ENCODE results near the gene C16orf54.
"Not testable (repeated sequence)": the region's sequence is repeated elsewhere in the genome, so short reads cannot be mapped to it uniquely, and the experiment has no call there.

The C16orf54 gene

DNA sequence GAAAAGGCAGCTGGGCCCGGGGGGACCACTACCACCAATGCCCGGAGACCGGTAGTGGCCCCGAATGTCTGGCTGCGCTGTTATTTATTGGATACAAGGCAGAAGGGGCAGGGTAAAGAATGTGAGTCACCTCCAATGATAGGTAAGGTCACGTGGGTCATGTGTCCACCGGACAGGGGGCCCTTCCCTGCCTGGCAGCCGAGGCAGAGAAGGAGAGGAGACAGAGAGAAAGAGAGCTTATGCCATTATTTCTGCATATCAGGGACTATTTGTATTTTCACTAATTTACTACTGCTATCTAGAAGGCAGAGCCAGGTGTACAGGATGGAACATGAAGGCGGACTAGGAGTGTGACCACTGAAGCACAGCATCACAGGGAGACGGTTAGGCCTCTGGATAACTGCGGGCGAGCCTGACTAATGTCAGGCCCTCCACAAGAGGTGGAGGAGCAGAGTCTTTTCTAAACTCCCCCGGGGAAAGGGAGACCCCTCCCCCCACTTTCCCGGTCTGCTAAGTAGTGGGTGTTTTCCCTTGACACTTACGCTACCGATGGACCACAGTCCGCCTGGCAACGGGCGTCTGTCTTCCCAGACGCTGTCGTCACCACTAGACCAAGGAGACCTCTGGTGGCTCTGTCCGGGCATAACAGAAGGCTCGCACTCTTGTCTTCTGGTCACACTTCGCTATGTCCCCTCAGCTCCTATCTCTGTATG is 24.5 kb downstream of the C16orf54 start:
- H3K36me3 ChIP-seq (replicated peaks); H3K27ac ChIP-seq; H3K27me3 ChIP-seq (replicated peaks); in situ Hi-C loops (cut with HindIII; ENCODE audit: low pct_ligation_motif_present, low sequenced_read_pairs); H3K4me3 ChIP-seq (ENCODE audit: low read depth, low read length): not testable (repeated sequence)
- peak; percentile 72 for DNase-seq
- TF ChIP-seq, protein P1, sequence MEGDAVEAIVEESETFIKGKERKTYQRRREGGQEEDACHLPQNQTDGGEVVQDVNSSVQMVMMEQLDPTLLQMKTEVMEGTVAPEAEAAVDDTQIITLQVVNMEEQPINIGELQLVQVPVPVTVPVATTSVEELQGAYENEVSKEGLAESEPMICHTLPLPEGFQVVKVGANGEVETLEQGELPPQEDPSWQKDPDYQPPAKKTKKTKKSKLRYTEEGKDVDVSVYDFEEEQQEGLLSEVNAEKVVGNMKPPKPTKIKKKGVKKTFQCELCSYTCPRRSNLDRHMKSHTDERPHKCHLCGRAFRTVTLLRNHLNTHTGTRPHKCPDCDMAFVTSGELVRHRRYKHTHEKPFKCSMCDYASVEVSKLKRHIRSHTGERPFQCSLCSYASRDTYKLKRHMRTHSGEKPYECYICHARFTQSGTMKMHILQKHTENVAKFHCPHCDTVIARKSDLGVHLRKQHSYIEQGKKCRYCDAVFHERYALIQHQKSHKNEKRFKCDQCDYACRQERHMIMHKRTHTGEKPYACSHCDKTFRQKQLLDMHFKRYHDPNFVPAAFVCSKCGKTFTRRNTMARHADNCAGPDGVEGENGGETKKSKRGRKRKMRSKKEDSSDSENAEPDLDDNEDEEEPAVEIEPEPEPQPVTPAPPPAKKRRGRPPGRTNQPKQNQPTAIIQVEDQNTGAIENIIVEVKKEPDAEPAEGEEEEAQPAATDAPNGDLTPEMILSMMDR (IDR thresholded peaks at IDR 0.05; ENCODE audit: low read depth, low read length, missing control alignments) = peak; percentile 73

- Histone ChIP-seq H3K36me3 (replicated peaks) (no peaks in the 10 kb centered on the region), H3K27me3 (replicated peaks) (no peaks in the 10 kb centered on the region), H3K27ac (no peak overlapping the region), H3K4me3 (ENCODE audit: low read depth, low read length) (no peak overlapping the region)
- no peak for DNase-seq
- in situ Hi-C loops (cut with HindIII; ENCODE audit: low pct_ligation_motif_present, low sequenced_read_pairs) = no loop called here
- TF ChIP-seq, protein P1 (IDR thresholded peaks at IDR 0.05; ENCODE audit: low read depth, low read length, missing control alignments) = no peak
These were observed 25.1 kb downstream of the C16orf54 start for GRCh38 chr16:29720703-29721102.

- Histone ChIP-seq H3K27ac (no peak overlapping the region), H3K27me3 (replicated peaks) (no peaks in the 10 kb centered on the region), H3K4me3 (ENCODE audit: low read depth, low read length) (no peak overlapping the region), H3K36me3 (replicated peaks) (no peaks in the 10 kb centered on the region)
- no peak for DNase-seq
- TF ChIP-seq, protein P1 (IDR thresholded peaks at IDR 0.05; ENCODE audit: low read depth, low read length, missing control alignments) = no peak
- in situ Hi-C loops (cut with HindIII; ENCODE audit: low pct_ligation_motif_present, low sequenced_read_pairs) = no loop called here
These were observed 26.7 kb downstream of the C16orf54 start for GRCh38 chr16:29719063-29719462.

- in situ Hi-C loops (cut with HindIII; ENCODE audit: low pct_ligation_motif_present, low sequenced_read_pairs) = no loop called here
- Histone ChIP-seq H3K27ac (no peak overlapping the region), H3K4me3 (ENCODE audit: low read depth, low read length) (no peak overlapping the region), H3K36me3 (replicated peaks) (no peaks in the 10 kb centered on the region), H3K27me3 (replicated peaks) (no peaks in the 10 kb centered on the region)
- TF ChIP-seq, protein P1 (IDR thresholded peaks at IDR 0.05; ENCODE audit: low read depth, low read length, missing control alignments) = no peak
- DNase-seq = no peak
These were observed 28.7 kb downstream of the C16orf54 start for GRCh38 chr16:29717113-29717512.

DNA sequence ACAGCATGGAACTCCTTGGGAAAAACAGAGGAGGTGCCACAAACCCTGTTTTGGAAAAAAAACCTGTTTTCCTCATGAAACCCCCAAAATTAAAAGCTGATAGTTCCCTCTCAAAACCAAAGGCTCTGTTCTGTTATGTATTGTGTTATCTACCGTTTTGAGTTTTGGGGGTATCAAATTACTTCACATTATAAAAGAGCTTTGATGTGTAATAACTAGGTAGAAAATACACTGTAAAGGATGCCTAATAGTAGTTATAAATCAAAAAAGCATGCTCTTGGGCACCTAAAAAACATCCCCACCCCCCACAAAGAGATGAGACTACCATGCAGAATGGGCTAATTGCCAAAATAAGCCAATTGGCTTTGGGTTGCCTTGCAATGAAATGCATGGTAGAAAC is 30.8 kb downstream of the C16orf54 start:
- Histone ChIP-seq H3K36me3 (replicated peaks) (no peaks in the 10 kb centered on the region), H3K27ac (no peak overlapping the region), H3K4me3 (ENCODE audit: low read depth, low read length) (no peak overlapping the region), H3K27me3 (replicated peaks) (no peaks in the 10 kb centered on the region)
- no peak for DNase-seq
- in situ Hi-C loops (cut with HindIII; ENCODE audit: low pct_ligation_motif_present, low sequenced_read_pairs) = no loop called here
- TF ChIP-seq, protein P1 (IDR thresholded peaks at IDR 0.05; ENCODE audit: low read depth, low read length, missing control alignments) = no peak

- no peaks in the 10 kb centered on the region for H3K36me3 ChIP-seq (replicated peaks)
- TF ChIP-seq, protein P1 (IDR thresholded peaks at IDR 0.05; ENCODE audit: low read depth, low read length, missing control alignments) = no peak
- in situ Hi-C loops (cut with HindIII; ENCODE audit: low pct_ligation_motif_present, low sequenced_read_pairs) = no loop called here
- H3K27ac ChIP-seq = no peak overlapping the region
- H3K27me3 ChIP-seq (replicated peaks) = no peaks in the 10 kb centered on the region
- H3K4me3 ChIP-seq (ENCODE audit: low read depth, low read length) = no peak overlapping the region
- DNase-seq = no peak
These were observed 31.4 kb downstream of the C16orf54 start for GRCh38 chr16:29714396-29714795.

Data from brain microvascular endothelial cell (primary cell).